Suppressor macrophage treated with lipopolysaccharide for 1 hour (primary cell): ENCODE results near the gene PXDN.
"Not testable (repeated sequence)": the region's sequence is repeated elsewhere in the genome, so short reads cannot be mapped to it uniquely, and the experiment has no call there.

Experiments
- DNase-seq, 3 donors: peaks; one replicate each; pipeline ENCODE4 v3.0.0-alpha.2; 2020 to 2022

The PXDN gene

GRCh38 chr2:1679065-1679464, 65.2 kb downstream of the PXDN start:
- DNase-seq, result not testable (repeated sequence)

GRCh38 chr2:1678609-1679008, 65.7 kb downstream of the PXDN start:
- no peak for DNase-seq

GRCh38 chr2:1677821-1678165, 66.5 kb downstream of the PXDN start:
- DNase-seq, result no peak

GRCh38 chr2:1676913-1677820, 67.1 kb downstream of the PXDN start:
- DNase-seq, result no peak

GRCh38 chr2:1676091-1676912, 68.0 kb downstream of the PXDN start:
- DNase-seq, result no peak

GRCh38 chr2:1675633-1676032, 68.7 kb downstream of the PXDN start:
- DNase-seq, result no peak

- no peak for DNase-seq
These were observed 69.4 kb downstream of the PXDN start for GRCh38 chr2:1674766-1675397.

- DNase-seq, result no peak
These were observed 70.0 kb downstream of the PXDN start for GRCh38 chr2:1674276-1674675.

GRCh38 chr2:1673160-1673944, 71.0 kb downstream of the PXDN start:
- DNase-seq, result no peak

GRCh38 chr2:1672738-1673137, 71.6 kb downstream of the PXDN start:
- DNase-seq, result no peak

- DNase-seq, result no peak
These were observed 72.4 kb downstream of the PXDN start for GRCh38 chr2:1671916-1672315.

- DNase-seq, result no peak
These were observed 73.7 kb downstream of the PXDN start for GRCh38 chr2:1670636-1671035.

- DNase-seq, result no peak
These were observed 78.4 kb downstream of the PXDN start for GRCh38 chr2:1665761-1666505.

- DNase-seq, result no peak
These were observed 79.6 kb downstream of the PXDN start for GRCh38 chr2:1664698-1665097.

GRCh38 chr2:1664076-1664605, 80.2 kb downstream of the PXDN start:
- no peak for DNase-seq

- no peak for DNase-seq
These were observed 80.7 kb downstream of the PXDN start for GRCh38 chr2:1663621-1664020.

GRCh38 chr2:1662606-1663180, 81.6 kb downstream of the PXDN start:
- DNase-seq, result no peak

GRCh38 chr2:1661891-1662605, 82.3 kb downstream of the PXDN start:
- DNase-seq, result no peak

GRCh38 chr2:1660656-1661640, 83.4 kb downstream of the PXDN start:
- no peak for DNase-seq
